Measurements from ENCODE around the gene PRKAA2.

The PRKAA2 gene

DNA sequence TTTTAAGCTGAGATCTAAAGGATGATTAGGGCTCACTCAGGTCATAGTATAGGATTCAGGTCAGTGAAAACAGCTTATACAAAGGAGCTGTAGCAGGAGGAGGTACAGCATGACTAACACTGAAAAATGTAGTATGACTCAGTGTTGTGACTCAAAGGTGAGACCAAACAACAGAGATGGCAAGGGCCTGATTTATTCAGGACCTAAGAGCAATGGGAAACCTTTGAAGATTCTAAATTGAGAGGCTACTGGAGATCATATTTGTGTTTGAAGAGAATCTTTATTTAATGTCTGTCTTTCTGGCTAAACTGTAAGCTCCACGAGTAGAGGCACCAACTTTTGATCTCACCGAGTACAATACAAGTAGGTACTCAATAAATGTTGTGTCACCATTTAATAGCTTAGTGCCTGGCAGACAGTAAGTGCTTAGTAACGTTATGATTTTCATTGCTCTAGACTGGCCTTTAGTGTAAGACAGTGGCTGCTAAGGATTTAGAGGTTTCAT, 43.5 kb downstream of the PRKAA2 start:
- H3K4me3 ChIP-seq (ENCODE audit: low read depth, low read length) = no peak overlapping the region
- no peak overlapping the region for H3K27ac ChIP-seq
- H3K27me3 ChIP-seq (ENCODE audit: insufficient read depth, low read depth, severe bottlenecking) = no peaks in the 10 kb centered on the region
- no peaks in the 10 kb centered on the region for H3K36me3 ChIP-seq
- no peaks in the 10 kb centered on the region for H3K9me3 ChIP-seq (ENCODE audit: severe bottlenecking)
- DNase-seq = no peak
- TF ChIP-seq CTCF (IDR thresholded peaks at IDR 0.05; ENCODE audit: low read depth, low read length) = no peak

DNA sequence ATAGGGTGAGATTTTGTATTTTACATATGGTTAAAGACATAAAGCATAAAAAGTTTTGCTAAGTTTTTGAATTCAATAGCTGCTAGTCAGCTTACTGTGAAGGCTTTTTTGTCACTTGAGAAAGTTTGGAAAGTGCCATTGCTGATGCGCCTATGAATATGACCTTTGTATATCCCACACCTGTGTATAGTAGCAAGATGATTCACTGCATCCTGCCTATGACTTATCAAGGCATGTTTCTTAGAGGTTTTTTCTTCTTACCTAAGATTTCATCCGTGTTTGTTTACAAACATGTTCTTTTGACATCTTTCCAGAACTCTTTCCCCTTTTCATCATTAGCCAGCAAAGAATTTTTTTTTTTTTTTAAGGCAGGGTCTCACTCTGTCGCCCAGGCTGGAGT, 51.5 kb downstream of the PRKAA2 start:
- H3K27me3 ChIP-seq (ENCODE audit: insufficient read depth, low read depth, severe bottlenecking) = no peaks in the 10 kb centered on the region
- no peak overlapping the region for H3K27ac ChIP-seq
- no peak for DNase-seq
- TF ChIP-seq CTCF (IDR thresholded peaks at IDR 0.05; ENCODE audit: low read depth, low read length) = no peak
- H3K9me3 ChIP-seq (ENCODE audit: severe bottlenecking) = peaks cover 3% of the 10 kb centered on the region
- no peak overlapping the region for H3K4me3 ChIP-seq (ENCODE audit: low read depth, low read length)
- H3K36me3 ChIP-seq = no peaks in the 10 kb centered on the region

- Histone ChIP-seq H3K27ac (no peak overlapping the region), H3K4me3 (ENCODE audit: low read depth, low read length) (no peak overlapping the region), H3K27me3 (ENCODE audit: insufficient read depth, low read depth, severe bottlenecking) (no peaks in the 10 kb centered on the region), H3K9me3 (ENCODE audit: severe bottlenecking) (peaks cover 3% of the 10 kb centered on the region), H3K36me3 (peaks cover 7% of the 10 kb centered on the region)
- no peak for DNase-seq
- no peak for TF ChIP-seq CTCF (IDR thresholded peaks at IDR 0.05; ENCODE audit: low read depth, low read length)
Observed at GRCh38 chr1:56703747-56704146, 58.6 kb downstream of the PRKAA2 start.

- Histone ChIP-seq H3K27ac (no peak overlapping the region), H3K4me3 (ENCODE audit: low read depth, low read length) (no peak overlapping the region), H3K36me3 (peaks cover 7% of the 10 kb centered on the region), H3K27me3 (ENCODE audit: insufficient read depth, low read depth, severe bottlenecking) (no peaks in the 10 kb centered on the region), H3K9me3 (ENCODE audit: severe bottlenecking) (no peaks in the 10 kb centered on the region)
- no peak for DNase-seq
- TF ChIP-seq CTCF (IDR thresholded peaks at IDR 0.05; ENCODE audit: low read depth, low read length) = no peak
Observed at GRCh38 chr1:56707379-56707778, 62.3 kb downstream of the PRKAA2 start.

- Histone ChIP-seq H3K36me3 (peaks cover 7% of the 10 kb centered on the region), H3K27me3 (ENCODE audit: insufficient read depth, low read depth, severe bottlenecking) (no peaks in the 10 kb centered on the region), H3K9me3 (ENCODE audit: severe bottlenecking) (no peaks in the 10 kb centered on the region), H3K4me3 (ENCODE audit: low read depth, low read length) (no peak overlapping the region), H3K27ac (no peak overlapping the region)
- TF ChIP-seq CTCF (IDR thresholded peaks at IDR 0.05; ENCODE audit: low read depth, low read length) = peak; percentile 25; the same call in 1 of the 2 replicates
- no peak for DNase-seq
Observed at GRCh38 chr1:56709269-56709880, 64.3 kb downstream of the PRKAA2 start.

- Histone ChIP-seq H3K4me3 (ENCODE audit: low read depth, low read length) (no peak overlapping the region), H3K9me3 (ENCODE audit: severe bottlenecking) (no peaks in the 10 kb centered on the region), H3K27ac (no peak overlapping the region), H3K27me3 (ENCODE audit: insufficient read depth, low read depth, severe bottlenecking) (no peaks in the 10 kb centered on the region), H3K36me3 (peaks cover 7% of the 10 kb centered on the region)
- no peak for DNase-seq
- TF ChIP-seq CTCF (IDR thresholded peaks at IDR 0.05; ENCODE audit: low read depth, low read length) = no peak
Observed at GRCh38 chr1:56709995-56710394, 64.9 kb downstream of the PRKAA2 start.
